GM23248 (cell line): Measurements from ENCODE around the gene EVL. TPM values are rescaled to one million over a fixed set of nuclear protein-coding genes. Genes with fewer than 3 reads are reported as not detected.
"Not testable (repeated sequence)": the region's sequence is repeated elsewhere in the genome, so short reads cannot be mapped to it uniquely, and the experiment has no call there.

Experiments used
- DNase-seq: peaks from one replicate; pipeline ENCODE4 v3.0.0-alpha.2; 2015
- H2AFZ ChIP-seq: fragments of 200-600 bp; sonication (generic); 2 replicates; pipeline ENCODE4 v1.6.1; 2016; ENCODE audit warnings: antibody characterized with exemption
- H3F3A ChIP-seq: fragments of 200-600 bp; sonication (generic); 2 replicates; pipeline ENCODE4 v1.6.1; 2016; ENCODE audit warnings: mild to moderate bottlenecking, antibody characterized with exemption, mixed run types; ENCODE audit not compliant: insufficient read depth
- H3K27ac ChIP-seq: fragments of 200-600 bp; sonication (generic); 2 replicates; pipeline ENCODE4 v1.5.1; 2016; ENCODE audit warnings: mild to moderate bottlenecking
- H3K27me3 ChIP-seq: fragments of 200-600 bp; sonication (generic); replicated peaks from 2 replicates; pipeline ENCODE4 v1.6.1; 2016; ENCODE audit warnings: mild to moderate bottlenecking; ENCODE audit not compliant: insufficient read depth
- H3K36me3 ChIP-seq: fragments of 200-600 bp; sonication (generic); 2 replicates; pipeline ENCODE4 v1.6.1; 2016; ENCODE audit warnings: low read depth, mild to moderate bottlenecking
- H3K4me1 ChIP-seq: fragments of 200-600 bp; sonication (generic); 2 replicates; pipeline ENCODE4 v1.6.1; 2016; ENCODE audit warnings: mild to moderate bottlenecking; ENCODE audit not compliant: insufficient read depth
- H3K4me2 ChIP-seq: fragments of 200-600 bp; sonication (generic); one replicate; pipeline ENCODE4 v1.6.1; 2016; ENCODE audit warnings: mild to moderate bottlenecking; ENCODE audit not compliant: unreplicated experiment
- H3K4me3 ChIP-seq: fragments of 200-600 bp; sonication (generic); 2 replicates; pipeline ENCODE4 v1.5.1; 2016; ENCODE audit warnings: mild to moderate bottlenecking
- H3K79me2 ChIP-seq: fragments of 200-600 bp; sonication (generic); 2 replicates; pipeline ENCODE4 v1.6.1; 2016; ENCODE audit warnings: mild to moderate bottlenecking; ENCODE audit not compliant: insufficient read depth
- H3K9ac ChIP-seq: fragments of 200-600 bp; sonication (generic); 2 replicates; pipeline ENCODE4 v1.6.1; 2016; ENCODE audit warnings: mild to moderate bottlenecking
- H3K9me2 ChIP-seq: fragments of 200-600 bp; sonication (generic); 2 replicates; pipeline ENCODE4 v1.6.1; 2016; ENCODE audit warnings: mixed run types, mild to moderate bottlenecking, moderate library complexity; ENCODE audit not compliant: insufficient read depth
- H3K9me3 ChIP-seq: fragments of 200-600 bp; sonication (generic); one replicate; pipeline ENCODE4 v1.6.1; 2017; ENCODE audit warnings: low read depth
- H4K20me1 ChIP-seq: fragments of 200-600 bp; sonication (generic); 2 replicates; pipeline ENCODE4 v1.6.0; 2016; ENCODE audit not compliant: insufficient read depth
- EZH2 ChIP-seq: fragments of 200-600 bp; sonication (generic); IDR thresholded peaks from 2 replicates; pipeline ENCODE4 v1.6.1; 2018; ENCODE audit warnings: antibody characterized with exemption, mild to moderate bottlenecking; ENCODE audit not compliant: insufficient read depth, poor library complexity, severe bottlenecking
- EZH2phosphoT487 ChIP-seq: fragments of 200-600 bp; sonication (generic); IDR thresholded peaks from 2 replicates; pipeline ENCODE4 v1.6.1; 2018; ENCODE audit warnings: antibody characterized with exemption, moderate library complexity, mild to moderate bottlenecking, low read depth; ENCODE audit not compliant: insufficient read depth
- WGBS, 2 experiments: methylation state at CpG; one replicate each; pipeline ENCODE4 v1.1.6; 2015 to 2017; ENCODE audit warnings: low lambda C conversion rate in 2 of 2, low coverage in 1 of 2; ENCODE audit errors: missing lambda C conversion rate in 2 of 2; 5-methylcytosine and 5-hydroxymethylcytosine counted together
- in situ Hi-C: fragments of 300-500 bp; cut with MboI; formaldehyde crosslinking; loops from 2 replicates; pipeline ENCODE4 v1.15.0; 2020
- polyA plus RNA-seq: library from polyadenylated mRNA; unstranded; fragments of >200 nt; fragmentation: Nextera tagmentation; extraction: Ambion mirVana; gene quantifications from 2 replicates; pipeline ENCODE4 v1.2.1, GENCODE V29; 2016
- total RNA-seq: library from RNA; depleted of rRNA; stranded (reverse); fragments of >200 nt; shearing (Covaris generic); gene quantifications from 2 replicates; pipeline ENCODE4 v1.2.3, GENCODE V29; 2014

The EVL gene
- total and polyA plus RNA-seq, 2 experiments from 2014 or later, result 6.6 to 29.9 TPM

DNA sequence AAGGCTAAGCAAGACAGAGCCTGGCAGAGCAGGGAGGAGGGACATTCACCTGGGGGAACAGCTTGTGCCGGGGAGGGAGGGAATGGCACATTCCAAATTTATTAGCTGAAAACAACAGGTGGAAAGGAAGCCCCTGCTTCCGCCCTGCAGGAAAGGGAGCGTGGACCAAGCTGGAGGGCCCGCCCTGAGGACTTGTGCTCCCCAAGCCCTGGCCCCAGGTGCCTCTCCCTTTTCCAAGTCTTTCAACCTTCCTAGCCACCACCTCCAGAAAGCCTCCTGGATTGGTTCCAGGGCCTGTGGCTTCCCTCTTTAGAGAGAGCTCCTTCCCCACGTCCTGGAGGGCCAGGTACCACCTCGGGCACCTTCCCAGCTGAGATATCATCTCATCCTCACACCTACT, 91.6 kb downstream of the EVL start:
- no peak overlapping the region for H3K4me3 ChIP-seq
- no peak for DNase-seq
- no peaks in the 10 kb centered on the region for H4K20me1 ChIP-seq
- no peak overlapping the region for H2AFZ ChIP-seq
- no peaks in the 10 kb centered on the region for H3K4me1 ChIP-seq
- H3K9me2 ChIP-seq, result no peaks in the 10 kb centered on the region
- H3K4me2 ChIP-seq, result no peak overlapping the region
- in situ Hi-C loops, result no loop called here
- H3F3A ChIP-seq, result no peaks in the 10 kb centered on the region
- TF ChIP-seq EZH2 (no peak), EZH2phosphoT487 (no peak)
- H3K79me2 ChIP-seq, result no peaks in the 10 kb centered on the region
- H3K27me3 ChIP-seq, result peaks cover 30% of the 10 kb centered on the region
- no peaks in the 10 kb centered on the region for H3K9me3 ChIP-seq
- WGBS, 2 experiments, result 77 to 82% methylated on average over 5 to 6 of the region's 6 CpGs
- no peaks in the 10 kb centered on the region for H3K36me3 ChIP-seq
- no peak overlapping the region for H3K27ac ChIP-seq
- H3K9ac ChIP-seq, result no peak overlapping the region

DNA sequence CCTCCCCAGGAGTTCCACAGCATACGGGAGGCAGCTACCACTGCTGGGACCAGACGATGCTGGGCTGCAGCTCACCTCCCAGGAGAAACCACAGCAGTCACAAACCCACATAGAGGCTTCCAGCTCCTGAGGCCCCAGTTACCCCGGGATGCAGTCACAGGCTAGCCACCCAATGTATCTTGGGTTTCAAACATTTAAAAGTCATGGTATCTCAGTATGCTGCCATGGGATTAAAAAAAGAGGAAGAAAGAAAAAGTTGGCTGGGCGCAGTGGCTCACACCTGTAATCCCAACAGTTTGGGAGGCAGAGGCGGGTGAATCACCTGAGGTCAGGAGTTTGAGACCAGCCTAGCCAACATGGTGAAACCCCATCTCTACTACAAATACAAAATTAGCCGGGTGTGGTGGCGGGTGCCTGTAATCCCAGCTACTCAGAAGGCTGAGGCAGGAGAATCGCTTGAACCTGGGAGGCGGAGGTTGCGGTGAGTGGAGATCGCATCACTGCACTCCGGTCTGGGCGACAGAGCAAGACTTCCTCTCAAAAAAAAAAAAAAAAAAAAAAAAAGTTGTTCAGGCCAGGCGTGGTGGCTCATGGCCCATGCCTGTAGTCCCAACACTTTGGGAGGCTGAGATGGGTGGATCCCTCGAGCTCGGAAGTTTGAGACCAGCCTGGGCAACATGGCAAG, 92.5 kb downstream of the EVL start:
- H3K27ac ChIP-seq, H3K36me3 ChIP-seq, H4K20me1 ChIP-seq, H2AFZ ChIP-seq, H3K4me3 ChIP-seq, H3K4me2 ChIP-seq, DNase-seq, H3F3A ChIP-seq, in situ Hi-C loops, H3K9me2 ChIP-seq, H3K4me1 ChIP-seq, H3K9ac ChIP-seq, H3K9me3 ChIP-seq, H3K79me2 ChIP-seq: not testable (repeated sequence)
- 85 to 87% methylated on average over 15 to 16 of the region's 16 CpGs for WGBS, 2 experiments
- peaks cover 30% of the 10 kb centered on the region for H3K27me3 ChIP-seq

GRCh38 chr14:100158566-100159093, 93.4 kb downstream of the EVL start:
- 3 to 5% methylated on average over 32 of the region's 32 CpGs for WGBS, 2 experiments
- Histone ChIP-seq H3K4me2 (peak overlapping the region; percentile 66), H4K20me1 (no peaks in the 10 kb centered on the region), H2AFZ (no peak overlapping the region), H3K9me2 (no peaks in the 10 kb centered on the region), H3K79me2 (no peaks in the 10 kb centered on the region), H3F3A (no peaks in the 10 kb centered on the region), H3K9ac (no peak overlapping the region), H3K27ac (no peak overlapping the region), H3K4me3 (peak overlapping the region; percentile 43), H3K27me3 (peaks cover 30% of the 10 kb centered on the region), H3K9me3 (no peaks in the 10 kb centered on the region), H3K36me3 (no peaks in the 10 kb centered on the region), H3K4me1 (no peaks in the 10 kb centered on the region)
- no peak for TF ChIP-seq EZH2phosphoT487
- no peak for TF ChIP-seq EZH2
- no peak for DNase-seq
- in situ Hi-C loops, result no loop called here

- H3K9me2 ChIP-seq, result no peaks in the 10 kb centered on the region
- peak within 1 kb of the TSS; percentile 43 for H3K4me3 ChIP-seq
- H3K9me3 ChIP-seq, result no peaks in the 10 kb centered on the region
- no peak for TF ChIP-seq EZH2phosphoT487
- H3K27me3 ChIP-seq, result peaks cover 30% of the 10 kb centered on the region
- no peaks in the 10 kb centered on the region for H3K79me2 ChIP-seq
- peak; percentile 37 for DNase-seq
- H3K9ac ChIP-seq, result no peak within 1 kb of the TSS
- H3K36me3 ChIP-seq, result no peaks in the 10 kb centered on the region
- H3F3A ChIP-seq, result no peaks in the 10 kb centered on the region
- H3K27ac ChIP-seq, result no peak within 1 kb of the TSS
- peak within 1 kb of the TSS; percentile 66 for H3K4me2 ChIP-seq
- H3K4me1 ChIP-seq, result no peaks in the 10 kb centered on the region
- no peaks in the 10 kb centered on the region for H4K20me1 ChIP-seq
- WGBS, 2 experiments, result 3 to 4% methylated on average over 67 to 73 of the region's 94 CpGs
- no peak within 1 kb of the TSS for H2AFZ ChIP-seq
- in situ Hi-C loops, result no loop called here
Measured at GRCh38 chr14:100159094-100159864, 94.1 kb downstream of the EVL start, which contains the start of gene DEGS2. Gene DEGS2, minus strand, starts transcription at chr14:100159645. Its CDS starts 58 bp downstream, at chr14:100159587.
